Activated CD4-positive, alpha-beta T cell treated with anti-CD3 and anti-CD28 coated beads for 48 hours (primary cell): Measurements from ENCODE around the gene TXK.
"Not testable (repeated sequence)": the region's sequence is repeated elsewhere in the genome, so short reads cannot be mapped to it uniquely, and the experiment has no call there.

Source experiments
- DNase-seq: peaks from one replicate; pipeline ENCODE4 v3.0.0-alpha.2; 2020

The TXK gene

DNA sequence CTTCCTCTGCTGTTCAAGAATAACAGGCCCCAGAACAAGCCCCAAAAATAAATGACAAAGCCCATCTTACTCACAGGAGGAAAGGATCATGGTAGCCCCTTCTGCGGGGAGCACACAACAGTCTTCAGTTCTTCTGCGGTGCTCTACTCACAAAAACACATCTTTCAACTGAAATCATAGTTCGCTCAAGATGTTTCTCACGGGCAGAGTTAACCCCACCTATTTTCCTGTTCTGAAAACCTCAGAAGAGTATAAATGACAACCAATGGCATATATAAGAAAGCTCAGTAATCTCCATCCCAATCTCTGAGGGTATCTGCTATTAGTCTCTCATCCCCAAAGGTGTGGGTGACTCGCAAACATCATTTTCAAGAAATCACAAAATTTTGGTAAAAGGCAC is at the start of gene TXK:
Gene TXK, minus strand, starts transcription at position 170 of the 400 bp plus-strand sequence. Its CDS starts 80 bp downstream, at position 90.
- no peak for DNase-seq

DNA sequence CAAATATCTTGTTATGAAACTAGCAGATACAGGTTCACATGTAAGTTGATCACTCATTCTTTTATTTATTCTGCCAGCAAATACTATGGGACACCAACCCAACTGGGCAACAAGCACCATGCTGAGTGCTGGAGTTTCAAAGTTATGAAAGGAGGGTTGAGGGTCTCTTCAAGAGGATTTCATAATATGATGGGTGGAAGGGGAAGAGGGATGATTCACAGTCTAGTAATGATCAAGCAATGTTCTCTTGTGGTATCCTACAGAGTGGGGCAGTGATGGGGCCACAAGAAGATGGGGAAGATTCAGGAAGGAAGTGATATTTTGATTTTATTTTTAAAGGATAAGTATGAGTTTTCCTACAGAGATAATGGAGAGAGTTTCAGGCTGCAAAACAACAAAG is 46.2 kb upstream of the TXK start:
- no peak for DNase-seq

GRCh38 chr4:48178931-48179330 is 44.9 kb upstream of the TXK start:
- DNase-seq = no peak

GRCh38 chr4:48175806-48176205 is 41.8 kb upstream of the TXK start:
- DNase-seq = no peak

GRCh38 chr4:48175328-48175727 is 41.3 kb upstream of the TXK start:
- DNase-seq = no peak

GRCh38 chr4:48173056-48173991 is 39.3 kb upstream of the TXK start:
- DNase-seq = no peak

DNA sequence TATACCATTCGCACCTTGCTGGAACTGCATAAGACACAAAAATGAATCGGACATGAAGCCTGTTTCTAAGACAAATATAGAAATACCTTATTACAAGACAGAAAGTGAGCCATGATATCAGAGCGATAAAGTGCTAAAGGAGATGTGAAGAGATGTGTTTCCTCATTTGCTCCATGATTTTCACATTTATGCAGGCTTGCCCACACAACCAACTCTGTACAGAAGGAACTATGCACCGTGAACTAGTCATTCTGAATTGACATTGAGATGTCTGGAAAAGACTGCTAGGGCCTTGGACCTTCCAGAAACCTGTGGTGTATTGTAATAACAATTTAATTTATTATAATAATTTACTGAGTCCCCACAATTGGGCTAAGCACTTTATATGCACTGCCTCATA is 38.6 kb upstream of the TXK start:
- no peak for DNase-seq

DNA sequence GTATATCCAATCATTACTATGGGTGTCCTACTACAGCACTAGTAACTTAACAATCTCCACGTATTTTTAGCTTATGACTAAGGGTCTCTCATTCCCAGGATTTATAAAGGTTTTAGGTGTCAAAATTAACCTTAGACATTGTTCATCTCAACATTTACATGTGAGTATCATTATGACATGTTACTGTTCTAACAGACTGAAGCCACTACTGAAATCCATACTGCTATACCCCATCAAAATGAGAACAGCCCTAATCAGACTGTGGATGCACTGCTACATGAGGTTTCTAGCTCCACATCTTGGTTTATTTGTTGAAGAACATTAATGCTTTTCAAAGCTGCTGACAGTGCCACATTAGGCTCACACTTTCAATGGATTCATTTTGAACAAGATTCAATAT is 35.6 kb upstream of the TXK start:
- DNase-seq = no peak

DNA sequence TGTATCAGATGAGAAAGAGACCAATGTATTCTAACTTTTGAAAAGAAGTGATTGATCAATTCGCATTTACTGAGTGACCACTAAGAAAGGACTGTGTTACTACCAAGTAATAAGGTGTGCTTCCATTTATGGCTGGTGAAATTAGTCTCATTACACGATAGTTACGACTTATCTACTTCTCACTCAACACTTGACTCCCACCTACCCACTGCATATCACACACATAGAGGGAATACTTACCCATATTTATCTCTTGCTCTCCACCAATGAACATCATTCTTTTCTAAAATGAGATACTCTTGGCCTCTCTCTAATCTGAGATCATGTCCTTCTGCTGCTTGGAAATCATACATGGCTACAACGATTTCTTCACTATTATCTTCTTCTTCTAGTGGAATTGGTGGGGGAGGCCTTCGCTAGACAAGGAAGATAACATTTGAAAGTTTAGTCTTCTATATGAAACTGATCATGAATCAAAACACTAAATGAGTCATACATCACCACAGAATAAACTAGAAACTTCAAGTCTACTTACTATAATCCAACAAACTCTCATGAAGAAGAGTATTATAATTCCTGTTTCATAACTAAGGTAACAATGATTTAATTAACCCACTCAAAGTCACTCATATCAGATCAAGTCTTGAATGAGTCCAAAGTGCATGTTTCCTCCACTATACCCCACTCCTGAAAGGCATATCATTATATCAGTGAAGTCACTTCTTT is 33.7 kb upstream of the TXK start:
- DNase-seq = no peak

- not testable (repeated sequence) for DNase-seq
Observed at GRCh38 chr4:48164561-48164960, 30.5 kb upstream of the TXK start.

DNA sequence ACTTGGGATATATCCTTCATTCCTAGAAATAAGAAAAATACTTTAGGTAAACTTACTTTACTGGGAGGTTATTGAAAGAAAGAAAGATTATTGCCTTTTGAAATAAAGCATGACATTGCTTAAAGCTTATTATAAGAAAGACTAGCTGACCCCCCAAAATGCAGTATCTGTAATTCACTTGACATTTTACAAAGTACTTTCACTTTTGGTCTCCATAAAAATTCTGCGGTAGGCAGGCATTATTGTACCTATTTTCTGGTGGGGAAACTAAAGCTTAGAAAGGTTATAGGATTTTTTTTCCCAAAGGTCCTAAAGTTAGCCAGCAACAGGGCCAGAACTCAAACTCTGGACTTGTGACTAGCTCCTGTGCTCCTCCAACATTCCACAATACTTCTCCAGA is 29.7 kb upstream of the TXK start:
- DNase-seq = no peak

GRCh38 chr4:48162162-48162561 is 28.1 kb upstream of the TXK start:
- DNase-seq = no peak

GRCh38 chr4:48157271-48157670 is 23.2 kb upstream of the TXK start:
- DNase-seq = no peak

DNA sequence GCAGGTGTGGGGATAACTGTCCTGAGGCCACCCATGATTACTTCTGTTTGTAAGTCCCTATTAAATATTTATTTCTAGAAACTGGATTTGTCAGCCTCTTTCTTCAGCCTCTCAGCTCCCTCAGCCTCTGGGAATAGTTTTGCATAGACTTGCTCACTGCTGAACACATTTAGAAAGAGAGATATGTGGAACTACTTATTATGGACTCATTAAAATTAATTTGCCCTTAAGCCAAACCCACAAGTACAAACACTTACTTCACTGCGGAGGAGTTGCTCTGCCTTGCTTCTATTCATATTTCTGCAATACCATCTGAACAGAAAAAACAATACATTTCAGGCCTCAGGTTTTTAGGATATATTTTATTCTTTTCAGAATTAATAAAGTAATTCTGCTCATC is 22.4 kb upstream of the TXK start:
- DNase-seq = no peak

DNA sequence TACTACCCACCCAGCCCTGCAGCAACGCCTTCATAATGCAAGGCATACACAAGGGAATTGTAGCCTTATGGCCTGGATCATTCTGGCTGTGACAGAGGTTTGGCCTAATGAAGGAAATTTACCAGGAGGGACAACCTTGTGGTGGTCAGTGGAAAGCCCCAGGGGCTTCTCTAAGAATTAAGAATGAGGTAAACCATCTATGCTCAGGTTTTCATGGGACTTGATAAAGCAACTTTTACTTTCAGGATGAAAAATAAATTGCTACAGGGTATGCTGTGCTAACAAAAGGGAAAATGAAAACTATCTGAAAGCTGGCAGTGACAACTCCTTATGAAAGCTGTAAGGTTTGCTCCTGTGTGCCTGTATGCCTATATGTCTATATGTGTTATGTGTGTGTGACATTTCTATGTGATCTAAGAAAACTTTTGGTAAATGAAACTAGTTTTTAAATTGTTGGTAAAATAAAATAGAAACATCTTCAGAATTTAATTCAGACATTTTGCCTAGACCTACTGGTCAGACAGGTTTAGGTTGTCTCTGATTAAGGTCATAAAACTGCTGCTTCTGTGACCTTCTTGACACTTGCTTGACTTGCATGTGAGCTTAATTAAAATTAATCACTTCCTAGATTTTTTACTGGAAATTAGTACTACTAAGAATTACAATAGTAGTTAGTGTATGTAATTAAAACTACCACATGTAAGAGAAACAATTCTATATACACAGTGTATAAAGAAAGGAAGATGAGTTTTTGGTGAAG is 19.9 kb upstream of the TXK start:
- no peak for DNase-seq

- no peak for DNase-seq
Observed at GRCh38 chr4:48152259-48152658, 18.2 kb upstream of the TXK start.

GRCh38 chr4:48149827-48150370 is 15.8 kb upstream of the TXK start:
- no peak for DNase-seq

GRCh38 chr4:48147621-48148020 is 13.6 kb upstream of the TXK start:
- DNase-seq = no peak

DNA sequence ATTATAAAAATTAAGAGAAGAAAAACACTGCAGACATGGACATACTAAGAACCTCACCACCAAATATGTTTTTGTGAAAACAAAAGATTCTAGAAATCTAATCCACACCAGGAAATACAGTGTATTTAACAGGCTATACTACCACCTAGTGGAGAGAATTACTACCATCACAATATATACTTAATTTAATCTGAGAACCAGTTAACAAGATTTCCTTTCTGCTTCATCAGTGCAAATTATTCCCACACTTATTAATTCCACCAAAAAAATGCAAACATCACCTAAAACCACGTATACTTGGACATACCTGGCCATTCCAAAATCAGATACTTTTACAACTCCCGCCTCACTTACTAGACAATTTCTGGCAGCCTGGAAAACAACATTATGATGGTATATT is 7.0 kb upstream of the TXK start:
- no peak for DNase-seq

DNA sequence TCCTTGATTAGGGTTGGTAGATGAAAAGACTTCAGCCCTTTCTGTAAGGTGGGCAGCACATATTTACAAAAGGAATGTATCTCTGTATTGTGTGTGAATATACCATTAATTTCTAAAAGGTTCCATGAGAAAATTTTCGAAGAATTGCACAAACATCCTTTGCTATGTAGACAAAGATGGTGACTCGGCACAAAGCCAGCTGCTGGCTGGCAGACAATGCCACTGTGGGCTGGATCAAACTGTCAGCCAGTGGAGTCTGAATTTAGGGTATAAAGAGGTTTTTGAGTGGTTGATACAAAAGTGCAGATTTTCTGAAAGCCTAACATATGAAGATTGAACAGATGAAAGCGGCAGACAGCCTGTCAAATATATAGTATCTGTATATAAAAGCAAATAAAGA is 5.6 kb upstream of the TXK start:
- DNase-seq = no peak

DNA sequence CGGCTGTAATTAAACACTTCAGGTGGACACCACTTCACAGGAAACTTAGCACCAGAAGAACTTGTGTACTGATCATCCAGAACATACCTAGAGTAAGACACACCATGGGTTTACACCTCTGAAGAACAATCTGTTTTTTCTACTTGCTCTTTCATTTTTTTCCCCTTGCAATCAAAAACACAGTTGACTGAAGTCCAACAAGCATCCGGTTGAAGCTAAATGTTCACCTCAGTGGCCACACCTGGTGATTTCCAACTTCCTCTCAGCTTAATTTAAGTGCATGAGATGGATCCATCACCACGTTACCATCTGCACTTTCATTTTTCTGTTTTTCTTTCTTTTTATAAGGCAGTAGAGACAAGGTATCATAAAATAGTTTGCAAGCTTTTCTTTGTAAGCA is 4.9 kb upstream of the TXK start:
- no peak for DNase-seq

DNA sequence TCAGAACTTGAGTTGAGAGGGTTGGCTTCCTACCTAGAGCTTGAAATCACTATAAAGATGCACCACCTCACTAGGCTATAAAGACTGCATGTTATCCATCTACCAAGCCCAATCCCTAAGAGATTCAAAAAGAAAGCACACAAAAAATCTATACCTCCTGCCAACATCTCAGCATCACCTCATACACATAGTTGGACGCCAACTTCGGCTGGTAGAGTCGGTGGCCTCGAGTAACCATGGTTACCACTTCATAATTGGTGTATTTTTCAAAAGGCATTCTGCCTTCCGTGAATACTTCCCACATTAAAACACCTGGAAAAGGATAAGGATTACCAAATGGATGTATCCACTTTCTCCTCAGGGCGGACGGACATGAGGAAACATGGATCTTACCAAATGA is 4.5 kb upstream of the TXK start:
- DNase-seq = no peak

- no peak for DNase-seq
Observed at GRCh38 chr4:48137846-48138245, 3.8 kb upstream of the TXK start.
